ENCODE data around the gene CABLES1.

Gene CABLES1

DNA sequence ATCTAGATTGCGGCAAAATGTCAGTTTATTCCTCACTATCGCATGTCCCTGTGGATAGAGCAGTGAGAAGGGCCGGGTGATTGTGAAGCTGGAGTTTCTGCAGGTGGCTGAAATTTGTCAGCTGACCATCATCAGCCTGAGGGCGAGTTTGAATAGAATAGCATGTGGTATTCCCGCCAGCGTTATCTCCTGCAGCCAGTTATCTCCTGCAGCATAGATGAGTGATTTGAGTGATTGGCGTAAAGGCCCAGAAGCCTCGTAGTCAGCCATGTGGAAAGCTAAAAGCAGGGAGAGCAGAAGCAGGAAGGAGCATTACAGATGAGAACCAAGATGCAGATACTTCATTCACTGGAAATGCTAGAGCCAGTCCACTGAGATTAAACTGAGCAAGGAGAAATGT lies 65.5 kb downstream of the CABLES1 start:
- CTCF ChIA-PET = interaction anchor here (0.8 kb wide), 1 partner anchor 46 kb away, joined by 5 read pairs; no protein-coding TSS in a partner anchor

DNA sequence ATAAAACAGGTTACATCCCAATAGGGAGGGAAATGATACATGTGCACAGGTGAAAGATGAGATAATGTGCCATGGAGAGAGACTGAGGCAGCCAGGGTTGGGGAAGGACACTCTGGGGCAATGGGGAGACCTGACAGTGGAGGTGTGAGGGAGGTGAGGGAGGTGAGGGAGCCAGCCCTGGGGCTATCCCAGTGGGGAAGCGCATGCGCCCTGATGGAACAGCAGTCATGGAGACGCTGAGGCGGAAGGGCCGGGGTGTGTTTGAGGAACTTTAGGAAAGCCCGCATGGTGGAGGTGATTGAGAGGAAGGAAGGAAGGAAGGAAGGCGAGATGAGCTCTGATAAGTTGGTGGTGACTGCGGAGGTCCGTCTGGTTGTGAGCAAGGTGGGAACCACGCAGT lies 66.5 kb downstream of the CABLES1 start:
- Histone ChIP-seq H3K27ac (ENCODE audit: extremely low read depth, low read depth, low read length) (no peak overlapping the region), H3K4me3 (ENCODE audit: low read depth, low read length) (no peak overlapping the region), H3K4me1 (ENCODE audit: control insufficient read depth, insufficient read depth, low read length) (no peaks in the 10 kb centered on the region), H3K36me3 (ENCODE audit: control insufficient read depth in 2 of 2, insufficient read depth in 1 of 2, low read length in 2 of 2) (peaks cover 0 to 12% of the 10 kb centered on the region in 2 experiments; a peak in 1 of 3 replicates), H3K9me3 (ENCODE audit: control insufficient read depth, insufficient read depth, low read depth, low read length) (no peaks in the 10 kb centered on the region)
- TF ChIP-seq, protein P1, sequence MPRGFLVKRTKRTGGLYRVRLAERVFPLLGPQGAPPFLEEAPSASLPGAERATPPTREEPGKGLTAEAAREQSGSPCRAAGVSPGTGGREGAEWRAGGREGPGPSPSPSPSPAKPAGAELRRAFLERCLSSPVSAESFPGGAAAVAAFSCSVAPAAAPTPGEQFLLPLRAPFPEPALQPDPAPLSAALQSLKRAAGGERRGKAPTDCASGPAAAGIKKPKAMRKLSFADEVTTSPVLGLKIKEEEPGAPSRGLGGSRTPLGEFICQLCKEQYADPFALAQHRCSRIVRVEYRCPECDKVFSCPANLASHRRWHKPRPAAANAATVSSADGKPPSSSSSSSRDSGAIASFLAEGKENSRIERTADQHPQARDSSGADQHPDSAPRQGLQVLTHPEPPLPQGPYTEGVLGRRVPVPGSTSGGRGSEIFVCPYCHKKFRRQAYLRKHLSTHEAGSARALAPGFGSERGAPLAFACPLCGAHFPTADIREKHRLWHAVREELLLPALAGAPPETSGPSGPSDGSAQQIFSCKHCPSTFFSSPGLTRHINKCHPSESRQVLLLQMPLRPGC (tag by site-specific recombination; IDR thresholded peaks at IDR 0.05) = no peak
- no peak for TF ChIP-seq ZNF433 (tag by site-specific recombination; IDR thresholded peaks at IDR 0.05; ENCODE audit: low read depth)
- TF ChIP-seq, protein P2, sequence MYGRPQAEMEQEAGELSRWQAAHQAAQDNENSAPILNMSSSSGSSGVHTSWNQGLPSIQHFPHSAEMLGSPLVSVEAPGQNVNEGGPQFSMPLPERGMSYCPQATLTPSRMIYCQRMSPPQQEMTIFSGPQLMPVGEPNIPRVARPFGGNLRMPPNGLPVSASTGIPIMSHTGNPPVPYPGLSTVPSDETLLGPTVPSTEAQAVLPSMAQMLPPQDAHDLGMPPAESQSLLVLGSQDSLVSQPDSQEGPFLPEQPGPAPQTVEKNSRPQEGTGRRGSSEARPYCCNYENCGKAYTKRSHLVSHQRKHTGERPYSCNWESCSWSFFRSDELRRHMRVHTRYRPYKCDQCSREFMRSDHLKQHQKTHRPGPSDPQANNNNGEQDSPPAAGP (tag by site-specific recombination; IDR thresholded peaks at IDR 0.05) = no peak
- no peak for TF ChIP-seq ZNF37A (tag by site-specific recombination; IDR thresholded peaks at IDR 0.05)
- no peak for TF ChIP-seq GLIS2 (tag by site-specific recombination; IDR thresholded peaks at IDR 0.05)
- no peak for TF ChIP-seq ZNF658 (tag by site-specific recombination; IDR thresholded peaks at IDR 0.05)
- no peak for TF ChIP-seq ZSCAN23 (tag by site-specific recombination; IDR thresholded peaks at IDR 0.05)
- TF ChIP-seq ZNF473 (tag by site-specific recombination; IDR thresholded peaks at IDR 0.05) = no peak
- CTCF ChIA-PET = interaction anchor here (0.6 to 0.8 kb wide), 2 partner anchors 9 to 70 kb away, joined by 3 to 4 read pairs; no protein-coding TSS in a partner anchor
- POLR2A ChIA-PET = interaction anchor here (0.6 to 1.6 kb wide), 2 partner anchors 54 to 67 kb away, joined by 4 to 5 read pairs; partner anchors contain the start of gene CABLES1

More for the DNA sequence above, 65.5 kb downstream of the CABLES1 start:
- TF ChIP-seq ZNF23 (tag by site-specific recombination; IDR thresholded peaks at IDR 0.05; ENCODE audit: borderline replicate concordance) (no peak), ZNF140 (tag by site-specific recombination; IDR thresholded peaks at IDR 0.05) (no peak), SCRT1 (tag by site-specific recombination; IDR thresholded peaks at IDR 0.05; ENCODE audit: borderline replicate concordance) (no peak), GLIS2 (tag by site-specific recombination; IDR thresholded peaks at IDR 0.05) (no peak)
- TF ChIP-seq, protein P3, sequence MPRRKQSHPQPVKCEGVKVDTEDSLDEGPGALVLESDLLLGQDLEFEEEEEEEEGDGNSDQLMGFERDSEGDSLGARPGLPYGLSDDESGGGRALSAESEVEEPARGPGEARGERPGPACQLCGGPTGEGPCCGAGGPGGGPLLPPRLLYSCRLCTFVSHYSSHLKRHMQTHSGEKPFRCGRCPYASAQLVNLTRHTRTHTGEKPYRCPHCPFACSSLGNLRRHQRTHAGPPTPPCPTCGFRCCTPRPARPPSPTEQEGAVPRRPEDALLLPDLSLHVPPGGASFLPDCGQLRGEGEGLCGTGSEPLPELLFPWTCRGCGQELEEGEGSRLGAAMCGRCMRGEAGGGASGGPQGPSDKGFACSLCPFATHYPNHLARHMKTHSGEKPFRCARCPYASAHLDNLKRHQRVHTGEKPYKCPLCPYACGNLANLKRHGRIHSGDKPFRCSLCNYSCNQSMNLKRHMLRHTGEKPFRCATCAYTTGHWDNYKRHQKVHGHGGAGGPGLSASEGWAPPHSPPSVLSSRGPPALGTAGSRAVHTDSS (tag by site-specific recombination; IDR thresholded peaks at IDR 0.05) = no peak
- TF ChIP-seq, protein P4, sequence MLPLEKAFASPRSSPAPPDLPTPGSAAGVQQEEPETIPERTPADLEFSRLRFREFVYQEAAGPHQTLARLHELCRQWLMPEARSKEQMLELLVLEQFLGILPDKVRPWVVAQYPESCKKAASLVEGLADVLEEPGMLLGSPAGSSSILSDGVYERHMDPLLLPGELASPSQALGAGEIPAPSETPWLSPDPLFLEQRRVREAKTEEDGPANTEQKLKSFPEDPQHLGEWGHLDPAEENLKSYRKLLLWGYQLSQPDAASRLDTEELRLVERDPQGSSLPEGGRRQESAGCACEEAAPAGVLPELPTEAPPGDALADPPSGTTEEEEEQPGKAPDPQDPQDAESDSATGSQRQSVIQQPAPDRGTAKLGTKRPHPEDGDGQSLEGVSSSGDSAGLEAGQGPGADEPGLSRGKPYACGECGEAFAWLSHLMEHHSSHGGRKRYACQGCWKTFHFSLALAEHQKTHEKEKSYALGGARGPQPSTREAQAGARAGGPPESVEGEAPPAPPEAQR (tag by site-specific recombination; IDR thresholded peaks at IDR 0.05) = no peak
- TF ChIP-seq, protein P5, sequence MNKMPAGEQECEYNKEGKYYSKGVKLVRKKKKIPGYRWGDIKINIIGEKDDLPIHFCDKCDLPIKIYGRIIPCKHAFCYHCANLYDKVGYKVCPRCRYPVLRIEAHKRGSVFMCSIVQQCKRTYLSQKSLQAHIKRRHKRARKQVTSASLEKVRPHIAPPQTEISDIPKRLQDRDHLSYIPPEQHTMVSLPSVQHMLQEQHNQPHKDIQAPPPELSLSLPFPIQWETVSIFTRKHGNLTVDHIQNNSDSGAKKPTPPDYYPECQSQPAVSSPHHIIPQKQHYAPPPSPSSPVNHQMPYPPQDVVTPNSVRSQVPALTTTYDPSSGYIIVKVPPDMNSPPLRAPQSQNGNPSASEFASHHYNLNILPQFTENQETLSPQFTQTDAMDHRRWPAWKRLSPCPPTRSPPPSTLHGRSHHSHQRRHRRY (tag by site-specific recombination; IDR thresholded peaks at IDR 0.05) = no peak
- Histone ChIP-seq H3K4me3 (ENCODE audit: low read depth, low read length) (no peak overlapping the region), H3K27ac (ENCODE audit: extremely low read depth, low read depth, low read length) (no peak overlapping the region), H3K9me3 (ENCODE audit: control insufficient read depth, insufficient read depth, low read depth, low read length) (no peaks in the 10 kb centered on the region), H3K36me3 (ENCODE audit: control insufficient read depth in 2 of 2, insufficient read depth in 1 of 2, low read length in 2 of 2) (peaks cover 0 to 12% of the 10 kb centered on the region in 2 experiments; a peak in 1 of 3 replicates), H3K4me1 (ENCODE audit: control insufficient read depth, insufficient read depth, low read length) (no peaks in the 10 kb centered on the region)
- POLR2A ChIA-PET = interaction anchor here (1.6 kb wide), 1 partner anchor 66 kb away, joined by 4 read pairs; the partner anchor contains the start of gene CABLES1
